HepG2 (cell line): ENCODE data around the gene PHYHIPL. TPM values are rescaled to one million over a fixed set of nuclear protein-coding genes. Genes with fewer than 3 reads are reported as not detected.
A peak's percentile ranks its signal among the peaks of the same experiment; 100 is the strongest.

Experiments
- ATAC-seq: fragments of 200-7000 bp; cut with Tn5 transposase; 3 replicates; pipeline ENCODE4 v1.9.1; 2020; ENCODE audit warnings: mild to moderate bottlenecking, moderate library complexity
- BruUV-seq: library from RNA; stranded (reverse); fragments of 400-500 nt; replicated peaks from 2 replicates; lab custom pipeline; 2021; lab: Mats Ljungman, UMichigan
- CTCF ChIA-PET: fragments of 300-600 bp; formaldehyde crosslinking; extraction: SDS; loops from one replicate; lab custom pipeline; 2021; ENCODE audit warnings: low total read pairs, inconsistent platforms, low intra/inter-chr PET ratio; lab: Yijun Ruan, JAX
- POLR2A ChIA-PET: fragments of 350-600 bp; sonication (Branson Sonifier 250); formaldehyde crosslinking; loops from one replicate; lab custom pipeline; 2020; ENCODE audit warnings: antibody characterized with exemption, inconsistent platforms; lab: Yijun Ruan, JAX
- DNase-seq: peaks from one replicate; pipeline ENCODE4 v3.0.0-alpha.2; 2015; ENCODE audit warnings: low spot score
- FAIRE-seq: peaks from 3 replicates; lab custom pipeline; 2011; peaks lifted over from hg19 to GRCh38; lab: Jason Lieb, UNC
- H2AFZ ChIP-seq: one replicate; pipeline ENCODE4 v1.6.1; 2011; ENCODE audit warnings: low read length, inconsistent platforms
- H3K27ac ChIP-seq: fragments of 300-600 bp; 3 replicates; pipeline ENCODE4 v1.8.0; 2011; ENCODE audit warnings: mixed run types, mild to moderate bottlenecking, mixed read lengths, low read length, inconsistent platforms; ENCODE audit not compliant: insufficient read depth; ENCODE audit errors: extremely low read length
- H3K27me3 ChIP-seq, 2 experiments: fragments of 200-600 bp in 1 of 2; 2 replicates in 1 of 2; 3 replicates in 1 of 2; pipeline versions ENCODE4 v1.6.0 to v1.8.0; 2011; ENCODE audit warnings: low read length in 2 of 2, mild to moderate bottlenecking in 2 of 2, moderate library complexity in 2 of 2, inconsistent platforms in 1 of 2; ENCODE audit not compliant: insufficient read depth in 2 of 2, control insufficient read depth in 1 of 2
- H3K36me3 ChIP-seq, 2 experiments: fragments of 200-600 bp in 1 of 2; replicated peaks in 1 of 2; 2 replicates in 1 of 2; 3 replicates in 1 of 2; pipeline versions ENCODE4 v1.5.1 to v1.8.0; 2011; ENCODE audit warnings: low read length in 2 of 2, inconsistent platforms in 1 of 2; ENCODE audit not compliant: insufficient read depth in 2 of 2, control insufficient read depth in 1 of 2
- H3K4me1 ChIP-seq: 2 replicates; pipeline ENCODE4 v1.5.1; 2012; ENCODE audit warnings: low read length, inconsistent platforms; ENCODE audit not compliant: insufficient read depth
- H3K4me2 ChIP-seq: 2 replicates; pipeline ENCODE4 v1.6.0; 2011; ENCODE audit warnings: low read depth, low read length, inconsistent platforms
- H3K4me3 ChIP-seq, 3 experiments: fragments of 200-600 bp in 1 of 3; sonication (generic), shearing (Covaris generic) in 1 of 3; replicated peaks in 1 of 3; 2 replicates each; pipeline ENCODE4 v1.5.1; 2011 to 2016; ENCODE audit warnings: low read length in 3 of 3, inconsistent platforms in 2 of 3, low read depth in 2 of 3, mild to moderate bottlenecking in 2 of 3, control low read depth in 1 of 3, mixed read lengths in 1 of 3; ENCODE audit not compliant: insufficient read depth in 1 of 3
- H3K79me2 ChIP-seq: one replicate; pipeline ENCODE4 v1.6.1; 2011; ENCODE audit warnings: low read length, inconsistent platforms; ENCODE audit not compliant: insufficient read depth
- H3K9ac ChIP-seq: 2 replicates; pipeline ENCODE4 v1.6.0; 2011; ENCODE audit warnings: mild to moderate bottlenecking, low read depth, low read length, inconsistent platforms; ENCODE audit not compliant: insufficient read depth
- H3K9me3 ChIP-seq: 2 replicates; pipeline ENCODE4 v1.5.1; 2012; ENCODE audit warnings: mild to moderate bottlenecking, low read length
- H4K20me1 ChIP-seq: 2 replicates; pipeline ENCODE4 v1.6.0; 2011; ENCODE audit warnings: inconsistent platforms, mild to moderate bottlenecking, low read length, moderate library complexity; ENCODE audit not compliant: insufficient read depth
- AKNA ChIP-seq: sonication (generic); formaldehyde crosslinking; IDR thresholded peaks from 2 replicates; pipeline ENCODE4 v1.4.0; 2020; ENCODE audit warnings: missing genetic modification reagents, borderline replicate concordance
- MIXL1 ChIP-seq: IDR thresholded peaks from 2 replicates; pipeline ENCODE4 v1.6.1; 2016
- MXI1 ChIP-seq: IDR thresholded peaks from 3 replicates; pipeline ENCODE4 v1.6.1; 2012; ENCODE audit warnings: low read depth, low read length, inconsistent platforms, borderline replicate concordance
- NFAT5 ChIP-seq: sonication (generic); formaldehyde crosslinking; IDR thresholded peaks from 2 replicates; pipeline ENCODE4 v1.4.0; 2020; ENCODE audit warnings: missing genetic modification reagents
- RCOR2 ChIP-seq: IDR thresholded peaks from 2 replicates; pipeline ENCODE4 v1.6.1; 2016; ENCODE audit warnings: missing biosample characterization, missing genetic modification reagents
- WIZ ChIP-seq: sonication (generic); formaldehyde crosslinking; IDR thresholded peaks from 2 replicates; pipeline ENCODE4 v1.5.1; 2020; ENCODE audit warnings: mild to moderate bottlenecking, missing genetic modification reagents
- ZBTB43 ChIP-seq: sonication (generic); formaldehyde crosslinking; conservative IDR thresholded peaks from 2 replicates; pipeline ENCODE4 v1.4.0; 2020; ENCODE audit warnings: missing genetic modification reagents
- ZNF20 ChIP-seq: sonication (generic); formaldehyde crosslinking; IDR thresholded peaks from 2 replicates; pipeline ENCODE4 v1.4.0; 2020; ENCODE audit warnings: mild to moderate bottlenecking, moderate library complexity, missing genetic modification reagents
- ZNF644 ChIP-seq: IDR thresholded peaks from 2 replicates; pipeline ENCODE4 v1.6.1; 2016; ENCODE audit warnings: low read depth
- WGBS: methylation state at CpG from one replicate; pipeline ENCODE4 v1.1.6; 2017; ENCODE audit warnings: low lambda C conversion rate; 5-methylcytosine and 5-hydroxymethylcytosine counted together
- in situ Hi-C: cut with HindIII; loops from 2 replicates; pipeline ENCODE4 v1.10.0; 2017; ENCODE audit warnings: low pct_unique_long_range_greater_than_20kb; ENCODE audit not compliant: extremely low pct_ligation_motif_present
- intact Hi-C: fragments of 100-400 bp; cut with micrococcal nuclease; formaldehyde crosslinking; loops from one replicate; pipeline ENCODE4 v1.10.0; 2022; ENCODE audit not compliant: unreplicated experiment
- polyA plus RNA-seq, 8 experiments: library from polyadenylated mRNA; depleted of rRNA in 3 of 8; stranded (reverse) in 7 of 8; unstranded in 1 of 8; fragments of >200 nt; fragmentation: Illumina TruSeq in 4 of 8; extraction: Trizol in 4 of 8; gene quantifications; 2 replicates each; pipeline versions ENCODE4 v1.2.1 to v1.2.3, GENCODE V29; 2011 to 2016; ENCODE audit warnings: low read depth in 4 of 8, missing spikeins in 1 of 8, mixed read lengths in 1 of 8; ENCODE audit not compliant: insufficient read depth in 1 of 8
- total RNA-seq, 5 experiments: library from RNA; depleted of rRNA; stranded (reverse); fragments of >200 nt; fragmentation: Illumina TruSeq; extraction: Trizol; gene quantifications; 2 replicates each; pipeline ENCODE4 v1.2.3, GENCODE V29; 2016; ENCODE audit warnings: low read depth in 1 of 5

The PHYHIPL gene
- total and polyA plus RNA-seq, 2 of the 13 experiments (the other 11 are each of a cell fraction or from before 2014, with no cell fraction given): 40.6 to 78.5 TPM

- no peaks in the 10 kb centered on the region for H3K36me3 ChIP-seq
- in situ Hi-C loops: loop anchor here (5.0 to 10.0 kb wide), 2 partner anchors 102 to 210 kb away; no protein-coding TSS in a partner anchor
- H2AFZ ChIP-seq: no peak overlapping the region
- H3K9ac ChIP-seq: peak overlapping the region; percentile 91
- BruUV-seq: no TSS peak
- H3K27me3 ChIP-seq: no peaks in the 10 kb centered on the region; a peak in 1 of 5 replicates
- no peaks in the 10 kb centered on the region for H3K9me3 ChIP-seq
- H4K20me1 ChIP-seq: peaks cover 19% of the 10 kb centered on the region
- CTCF ChIA-PET: interaction anchor here (0.9 kb wide), 1 partner anchor 225 kb away, joined by 3 read pairs; no protein-coding TSS in a partner anchor
- DNase-seq: peak; percentile 80
- ATAC-seq: peak; percentile 75
- H3K4me2 ChIP-seq: peak overlapping the region; percentile 92
- intact Hi-C loops: loop anchor here (1.0 to 5.0 kb wide), 4 partner anchors 104 to 210 kb away; no protein-coding TSS in a partner anchor
- H3K79me2 ChIP-seq: peaks cover 97% of the 10 kb centered on the region
- peak overlapping the region; percentile 95 for H3K27ac ChIP-seq
- H3K4me3 ChIP-seq: peak overlapping the region; percentile 82 to 99 (median 89)
- WGBS: 1% methylated on average over 13 of the region's 41 CpGs
- no peak for FAIRE-seq
- H3K4me1 ChIP-seq: peaks cover 24% of the 10 kb centered on the region
- POLR2A ChIA-PET: interaction anchor here (0.6 to 8.9 kb wide), 18 partner anchors 11 to 909 kb away, joined by 3 to 107 read pairs (median 5); partner anchors contain the start of gene CISD1
- TF ChIP-seq AKNA (CRISPR knock-in tag) (peak; percentile 67; the same call in 1 of the 2 replicates), ZBTB43 (no peak), WIZ (CRISPR knock-in tag) (no peak; the same call in 1 of the 2 replicates), ZNF20 (peak; percentile 82; the same call in 1 of the 2 replicates), MXI1 (peak; percentile 74; the same call in 1 of the 3 replicates), RCOR2 (CRISPR knock-in tag) (no peak), ZNF644 (CRISPR knock-in tag) (peak; percentile 34; the same call in 1 of the 2 replicates), NFAT5 (CRISPR knock-in tag) (peak; percentile 33; the same call in 1 of the 2 replicates), MIXL1 (peak; percentile 81)
Observed at GRCh38 chr10:59177031-59177797, 771 bp downstream of the PHYHIPL start.
